Coronary artery (tissue), 2 donors: ENCODE measurements around the gene CRYGS.

Experiments
- DNase-seq: peaks from one replicate; pipeline ENCODE4 v3.0.0-alpha.2; 2017; ENCODE audit warnings: low spot score
- H3K27ac ChIP-seq, 2 donors: fragments of 200-600 bp; sonication (generic); one replicate each; pipeline ENCODE4 v1.5.1; 2016 to 2019
- H3K4me3 ChIP-seq: fragments of 200-600 bp; sonication (generic); 2 replicates; pipeline ENCODE4 v1.5.1; 2016; ENCODE audit warnings: mild to moderate bottlenecking, moderate library complexity
- CTCF ChIP-seq: fragments of 200-600 bp; sonication (generic); IDR thresholded peaks from one replicate; pipeline ENCODE4 v1.5.1; 2019; ENCODE audit warnings: antibody characterized with exemption

Gene CRYGS

DNA sequence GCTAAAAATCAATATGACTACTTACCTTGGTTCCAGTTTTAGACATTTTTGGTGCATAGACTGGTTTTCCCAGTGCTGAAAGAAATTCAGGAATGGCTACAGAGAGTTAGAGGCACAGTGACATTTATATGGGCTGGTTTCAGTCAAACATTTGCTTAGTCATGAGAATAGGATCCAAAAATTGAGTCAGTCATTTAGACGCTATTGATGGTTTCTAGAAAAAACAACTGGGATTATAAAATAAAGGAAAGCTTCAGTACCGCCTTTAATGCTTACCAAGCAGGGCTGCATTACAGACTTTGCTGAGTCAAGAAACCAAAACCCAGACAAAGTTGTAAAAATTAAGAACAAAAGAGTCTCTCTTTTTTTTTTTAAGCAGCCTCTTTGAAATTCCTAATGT, at the start of gene CRYGS:
Gene CRYGS, minus strand, starts transcription at position 100 of the 400 bp plus-strand sequence. Its CDS starts 54 bp downstream, at position 46.
- no peak for DNase-seq
- Histone ChIP-seq H3K4me3 (no peak within 1 kb of the TSS), H3K27ac (no peak within 1 kb of the TSS)
- no peak for TF ChIP-seq CTCF

GRCh38 chr3:186593862-186594261, 49.7 kb upstream of the CRYGS start:
- no peak for DNase-seq
- no peak overlapping the region for H3K27ac ChIP-seq
- TF ChIP-seq CTCF: no peak
- H3K4me3 ChIP-seq: no peak overlapping the region

DNA sequence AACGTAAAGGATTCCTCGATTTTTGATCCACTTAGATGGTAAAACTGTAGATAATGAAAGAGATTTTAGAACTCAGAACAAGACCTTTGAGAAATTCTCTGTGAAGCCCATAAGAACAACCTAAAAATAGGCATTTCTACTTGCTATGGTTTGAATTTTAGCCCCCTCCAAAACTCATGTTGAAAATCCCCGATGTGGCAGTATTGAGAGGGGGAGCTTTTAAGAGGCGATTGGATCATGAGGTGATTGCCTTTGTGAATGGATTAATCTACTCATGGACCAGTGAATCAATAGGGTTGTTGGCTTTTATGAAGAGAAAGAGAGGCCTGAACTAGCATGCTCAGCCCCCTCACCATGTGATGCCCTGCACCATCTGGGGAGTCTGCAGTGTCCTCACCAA, 48.5 kb upstream of the CRYGS start:
- TF ChIP-seq CTCF: no peak

GRCh38 chr3:186590580-186591295, 46.6 kb upstream of the CRYGS start:
- no peak for TF ChIP-seq CTCF
- H3K4me3 ChIP-seq: no peak overlapping the region
- DNase-seq: no peak
- H3K27ac ChIP-seq: no peak overlapping the region

More for the DNA sequence above, 48.5 kb upstream of the CRYGS start:
- Histone ChIP-seq H3K4me3 (no peak overlapping the region), H3K27ac (no peak overlapping the region)
- no peak for DNase-seq

GRCh38 chr3:186589856-186590579, 45.8 kb upstream of the CRYGS start:
- Histone ChIP-seq H3K27ac (no peak overlapping the region), H3K4me3 (no peak overlapping the region)
- no peak for DNase-seq
- TF ChIP-seq CTCF: no peak

DNA sequence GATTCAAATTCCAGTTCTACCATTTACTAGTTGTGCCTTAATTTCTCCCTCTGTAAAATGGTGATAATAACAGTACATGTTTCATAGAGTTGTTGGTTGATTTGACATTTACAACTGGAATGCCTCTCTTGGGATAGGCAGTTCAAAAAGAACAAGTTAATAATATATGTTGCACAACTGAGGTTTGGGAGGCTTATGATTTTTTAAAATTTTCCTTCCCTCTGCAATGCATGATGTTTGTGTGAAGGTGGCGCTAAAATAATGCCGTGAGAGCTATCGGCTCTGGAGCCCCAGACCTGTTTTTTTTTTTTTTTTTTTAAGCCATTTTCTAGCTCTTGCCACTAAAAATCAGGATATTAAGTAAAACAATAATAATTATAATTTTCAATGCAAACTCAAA, 44.9 kb upstream of the CRYGS start:
- no peak for TF ChIP-seq CTCF
- no peak overlapping the region for H3K27ac ChIP-seq
- DNase-seq: no peak
- H3K4me3 ChIP-seq: no peak overlapping the region

DNA sequence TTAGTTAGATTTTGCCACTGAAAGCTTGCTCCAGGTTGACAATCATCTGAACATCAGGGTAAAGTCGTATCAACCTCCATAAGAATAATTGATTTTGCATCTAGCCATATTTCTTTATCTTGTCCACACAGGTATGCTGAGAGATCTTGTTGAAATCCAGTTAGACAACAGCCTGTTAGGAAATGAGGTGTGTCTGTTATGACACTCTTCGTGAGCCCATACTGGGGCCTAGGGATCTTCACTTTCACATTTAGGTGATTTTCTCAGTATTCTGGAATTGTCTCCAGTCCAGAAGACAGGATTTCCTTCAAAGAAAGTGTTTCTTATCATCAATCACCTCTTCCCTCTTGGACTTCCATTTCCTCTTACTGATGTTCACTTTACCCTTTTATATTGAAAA, 44.5 kb upstream of the CRYGS start:
- Histone ChIP-seq H3K4me3 (no peak overlapping the region), H3K27ac (no peak overlapping the region)
- TF ChIP-seq CTCF: no peak
- no peak for DNase-seq
